ENCODE data around the gene TNS3.

DNA sequence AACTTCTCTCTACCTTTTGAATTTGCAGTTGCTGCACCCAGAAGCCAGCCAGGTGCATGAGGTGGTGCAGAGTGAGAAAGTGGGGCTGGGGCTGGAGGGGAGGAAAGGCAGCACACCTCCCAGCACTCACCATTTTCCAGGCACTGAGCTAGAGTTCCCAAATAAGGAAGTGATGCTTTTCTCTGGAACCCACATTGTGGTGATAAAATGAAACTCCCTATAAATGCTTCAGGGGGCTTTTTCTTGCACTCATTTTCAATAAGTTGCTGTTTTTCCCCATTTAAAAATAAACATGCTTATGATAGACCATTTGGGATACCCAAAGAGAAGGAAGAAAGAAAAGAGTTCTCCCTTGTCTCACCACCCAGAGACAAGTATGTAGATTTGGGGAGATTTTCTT, 42.8 kb upstream of the TNS3 start:
- TF ChIP-seq, protein P1, sequence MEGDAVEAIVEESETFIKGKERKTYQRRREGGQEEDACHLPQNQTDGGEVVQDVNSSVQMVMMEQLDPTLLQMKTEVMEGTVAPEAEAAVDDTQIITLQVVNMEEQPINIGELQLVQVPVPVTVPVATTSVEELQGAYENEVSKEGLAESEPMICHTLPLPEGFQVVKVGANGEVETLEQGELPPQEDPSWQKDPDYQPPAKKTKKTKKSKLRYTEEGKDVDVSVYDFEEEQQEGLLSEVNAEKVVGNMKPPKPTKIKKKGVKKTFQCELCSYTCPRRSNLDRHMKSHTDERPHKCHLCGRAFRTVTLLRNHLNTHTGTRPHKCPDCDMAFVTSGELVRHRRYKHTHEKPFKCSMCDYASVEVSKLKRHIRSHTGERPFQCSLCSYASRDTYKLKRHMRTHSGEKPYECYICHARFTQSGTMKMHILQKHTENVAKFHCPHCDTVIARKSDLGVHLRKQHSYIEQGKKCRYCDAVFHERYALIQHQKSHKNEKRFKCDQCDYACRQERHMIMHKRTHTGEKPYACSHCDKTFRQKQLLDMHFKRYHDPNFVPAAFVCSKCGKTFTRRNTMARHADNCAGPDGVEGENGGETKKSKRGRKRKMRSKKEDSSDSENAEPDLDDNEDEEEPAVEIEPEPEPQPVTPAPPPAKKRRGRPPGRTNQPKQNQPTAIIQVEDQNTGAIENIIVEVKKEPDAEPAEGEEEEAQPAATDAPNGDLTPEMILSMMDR (IDR thresholded peaks at IDR 0.05), result no peak
- TF ChIP-seq TCF7L2 (IDR thresholded peaks at IDR 0.05; ENCODE audit: low read depth, low read length) (no peak), SIN3A (IDR thresholded peaks at IDR 0.05; ENCODE audit: borderline replicate concordance, insufficient read depth, low read depth, low read length) (no peak)
- TF ChIP-seq, protein P2, sequence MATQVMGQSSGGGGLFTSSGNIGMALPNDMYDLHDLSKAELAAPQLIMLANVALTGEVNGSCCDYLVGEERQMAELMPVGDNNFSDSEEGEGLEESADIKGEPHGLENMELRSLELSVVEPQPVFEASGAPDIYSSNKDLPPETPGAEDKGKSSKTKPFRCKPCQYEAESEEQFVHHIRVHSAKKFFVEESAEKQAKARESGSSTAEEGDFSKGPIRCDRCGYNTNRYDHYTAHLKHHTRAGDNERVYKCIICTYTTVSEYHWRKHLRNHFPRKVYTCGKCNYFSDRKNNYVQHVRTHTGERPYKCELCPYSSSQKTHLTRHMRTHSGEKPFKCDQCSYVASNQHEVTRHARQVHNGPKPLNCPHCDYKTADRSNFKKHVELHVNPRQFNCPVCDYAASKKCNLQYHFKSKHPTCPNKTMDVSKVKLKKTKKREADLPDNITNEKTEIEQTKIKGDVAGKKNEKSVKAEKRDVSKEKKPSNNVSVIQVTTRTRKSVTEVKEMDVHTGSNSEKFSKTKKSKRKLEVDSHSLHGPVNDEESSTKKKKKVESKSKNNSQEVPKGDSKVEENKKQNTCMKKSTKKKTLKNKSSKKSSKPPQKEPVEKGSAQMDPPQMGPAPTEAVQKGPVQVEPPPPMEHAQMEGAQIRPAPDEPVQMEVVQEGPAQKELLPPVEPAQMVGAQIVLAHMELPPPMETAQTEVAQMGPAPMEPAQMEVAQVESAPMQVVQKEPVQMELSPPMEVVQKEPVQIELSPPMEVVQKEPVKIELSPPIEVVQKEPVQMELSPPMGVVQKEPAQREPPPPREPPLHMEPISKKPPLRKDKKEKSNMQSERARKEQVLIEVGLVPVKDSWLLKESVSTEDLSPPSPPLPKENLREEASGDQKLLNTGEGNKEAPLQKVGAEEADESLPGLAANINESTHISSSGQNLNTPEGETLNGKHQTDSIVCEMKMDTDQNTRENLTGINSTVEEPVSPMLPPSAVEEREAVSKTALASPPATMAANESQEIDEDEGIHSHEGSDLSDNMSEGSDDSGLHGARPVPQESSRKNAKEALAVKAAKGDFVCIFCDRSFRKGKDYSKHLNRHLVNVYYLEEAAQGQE (IDR thresholded peaks at IDR 0.05; ENCODE audit: insufficient read depth in 1 of 2, low read depth in 2 of 2, low read length in 1 of 2), result no peak
